ENCODE data around the gene KLHDC7A.

The KLHDC7A gene

GRCh38 chr1:18505666-18506065, 24.9 kb downstream of the KLHDC7A start:
- no peak for DNase-seq
- Mint-ChIP-seq H3K36me3 (ENCODE audit: low read depth) (no peaks in the 10 kb centered on the region), H3K4me3 (no peak overlapping the region), H3K27ac (no peak overlapping the region), H3K27me3 (ENCODE audit: low read depth, poor library complexity) (peaks cover 27% of the 10 kb centered on the region), H3K9me3 (peaks cover 4% of the 10 kb centered on the region), H3K4me1 (no peaks in the 10 kb centered on the region)
- TF ChIP-seq, protein P1, sequence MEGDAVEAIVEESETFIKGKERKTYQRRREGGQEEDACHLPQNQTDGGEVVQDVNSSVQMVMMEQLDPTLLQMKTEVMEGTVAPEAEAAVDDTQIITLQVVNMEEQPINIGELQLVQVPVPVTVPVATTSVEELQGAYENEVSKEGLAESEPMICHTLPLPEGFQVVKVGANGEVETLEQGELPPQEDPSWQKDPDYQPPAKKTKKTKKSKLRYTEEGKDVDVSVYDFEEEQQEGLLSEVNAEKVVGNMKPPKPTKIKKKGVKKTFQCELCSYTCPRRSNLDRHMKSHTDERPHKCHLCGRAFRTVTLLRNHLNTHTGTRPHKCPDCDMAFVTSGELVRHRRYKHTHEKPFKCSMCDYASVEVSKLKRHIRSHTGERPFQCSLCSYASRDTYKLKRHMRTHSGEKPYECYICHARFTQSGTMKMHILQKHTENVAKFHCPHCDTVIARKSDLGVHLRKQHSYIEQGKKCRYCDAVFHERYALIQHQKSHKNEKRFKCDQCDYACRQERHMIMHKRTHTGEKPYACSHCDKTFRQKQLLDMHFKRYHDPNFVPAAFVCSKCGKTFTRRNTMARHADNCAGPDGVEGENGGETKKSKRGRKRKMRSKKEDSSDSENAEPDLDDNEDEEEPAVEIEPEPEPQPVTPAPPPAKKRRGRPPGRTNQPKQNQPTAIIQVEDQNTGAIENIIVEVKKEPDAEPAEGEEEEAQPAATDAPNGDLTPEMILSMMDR (IDR thresholded peaks at IDR 0.05): no peak

DNA sequence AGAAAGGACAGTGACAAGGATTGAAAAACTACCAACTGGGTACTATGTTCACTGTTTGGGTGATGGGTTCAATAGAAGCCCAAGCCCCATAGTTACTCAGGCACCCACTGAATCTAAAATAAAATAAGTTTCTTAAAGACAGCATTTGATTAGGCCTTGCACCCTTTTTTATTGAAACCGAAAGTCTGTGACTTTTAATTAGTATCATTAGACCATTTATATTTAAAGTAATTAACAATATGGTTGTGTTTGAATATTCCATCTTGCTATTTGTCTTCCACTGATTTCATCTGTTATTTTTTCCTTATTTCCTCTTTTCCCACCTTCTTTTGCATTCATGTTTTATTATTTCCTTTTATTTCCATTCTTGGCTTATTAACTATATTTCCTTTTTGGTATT, 27.4 kb downstream of the KLHDC7A start:
- DNase-seq: no peak
- Mint-ChIP-seq H3K4me1 (peaks cover 4% of the 10 kb centered on the region), H3K4me3 (no peak overlapping the region), H3K36me3 (ENCODE audit: low read depth) (no peaks in the 10 kb centered on the region), H3K9me3 (peaks cover 4% of the 10 kb centered on the region), H3K27ac (no peak overlapping the region), H3K27me3 (ENCODE audit: low read depth, poor library complexity) (peaks cover 28% of the 10 kb centered on the region)
- TF ChIP-seq, protein P1 (IDR thresholded peaks at IDR 0.05): no peak

- Mint-ChIP-seq H3K36me3 (ENCODE audit: low read depth) (no peaks in the 10 kb centered on the region), H3K27ac (no peak overlapping the region), H3K9me3 (peaks cover 25% of the 10 kb centered on the region), H3K4me1 (peaks cover 14% of the 10 kb centered on the region), H3K4me3 (no peak overlapping the region), H3K27me3 (ENCODE audit: low read depth, poor library complexity) (peaks cover 20% of the 10 kb centered on the region)
- TF ChIP-seq, protein P1 (IDR thresholded peaks at IDR 0.05): no peak
- no peak for DNase-seq
Observed at GRCh38 chr1:18511149-18511873, 30.6 kb downstream of the KLHDC7A start.

DNA sequence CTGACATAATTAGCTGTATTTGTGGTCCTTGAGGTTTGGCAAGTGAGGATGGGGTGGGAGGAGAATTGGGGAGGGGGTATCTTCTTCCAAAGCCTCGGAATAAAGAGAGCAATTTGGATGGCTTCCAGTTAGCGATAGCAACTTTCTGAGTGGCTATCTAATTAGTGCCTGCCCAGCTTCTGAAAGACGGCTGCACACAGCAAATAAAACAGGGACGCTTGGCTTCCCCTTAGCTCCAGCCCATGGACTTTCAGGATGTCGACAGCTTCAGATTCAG, 31.1 kb downstream of the KLHDC7A start:
- Mint-ChIP-seq H3K4me1 (peaks cover 14% of the 10 kb centered on the region), H3K9me3 (peaks cover 27% of the 10 kb centered on the region), H3K4me3 (no peak overlapping the region), H3K27me3 (ENCODE audit: low read depth, poor library complexity) (peaks cover 15% of the 10 kb centered on the region), H3K27ac (no peak overlapping the region), H3K36me3 (ENCODE audit: low read depth) (no peaks in the 10 kb centered on the region)
- DNase-seq: no peak
- TF ChIP-seq, protein P1 (IDR thresholded peaks at IDR 0.05): no peak

- H3K36me3 Mint-ChIP-seq (ENCODE audit: low read depth): no peaks in the 10 kb centered on the region
Observed at GRCh38 chr1:18512883-18513282, 32.2 kb downstream of the KLHDC7A start.

DNA sequence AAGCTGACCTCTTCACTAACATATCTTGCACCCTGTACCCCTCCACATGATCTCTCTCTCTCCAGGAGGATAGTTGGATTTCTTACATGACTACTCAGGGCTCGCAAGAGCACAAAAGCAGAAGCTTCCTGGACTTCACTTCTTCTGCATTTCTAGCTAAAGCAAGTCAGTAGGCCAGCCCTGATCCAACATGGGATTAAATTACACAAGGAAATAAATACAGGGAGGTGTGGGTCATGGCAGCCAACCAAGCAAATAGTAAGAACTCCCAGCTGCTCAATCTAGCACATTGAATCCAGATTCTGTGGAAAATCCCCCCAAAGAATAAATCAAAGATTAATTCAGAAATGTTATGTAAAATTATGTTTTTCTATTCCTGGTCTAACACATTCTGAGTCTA, 33.3 kb downstream of the KLHDC7A start:
- H3K9me3 Mint-ChIP-seq: peaks cover 28% of the 10 kb centered on the region
- DNase-seq: no peak
- H3K27me3 Mint-ChIP-seq (ENCODE audit: low read depth, poor library complexity): peaks cover 8% of the 10 kb centered on the region
- TF ChIP-seq, protein P1 (IDR thresholded peaks at IDR 0.05): no peak
- H3K4me1 Mint-ChIP-seq: peaks cover 14% of the 10 kb centered on the region
- H3K36me3 Mint-ChIP-seq (ENCODE audit: low read depth): no peaks in the 10 kb centered on the region
- no peak overlapping the region for H3K4me3 Mint-ChIP-seq
- no peak overlapping the region for H3K27ac Mint-ChIP-seq

More at GRCh38 chr1:18512883-18513282, 32.2 kb downstream of the KLHDC7A start:
- Mint-ChIP-seq H3K9me3 (peaks cover 28% of the 10 kb centered on the region), H3K4me3 (no peak overlapping the region), H3K27me3 (ENCODE audit: low read depth, poor library complexity) (peaks cover 11% of the 10 kb centered on the region), H3K27ac (no peak overlapping the region), H3K4me1 (peaks cover 14% of the 10 kb centered on the region)
- no peak for DNase-seq
- TF ChIP-seq, protein P1 (IDR thresholded peaks at IDR 0.05): no peak

Data from nephron progenitor cell (in vitro differentiated cells).